ENCODE results near the gene CCDC38. TPM values are rescaled to one million over a fixed set of nuclear protein-coding genes. Genes with fewer than 3 reads are reported as not detected.

The CCDC38 gene
- 1 to 10 TPM in 1 of 2 experiments, under 1 TPM in 1; 0.23 to 1.0 TPM for total RNA-seq
- under 1 TPM in 1 of 2 donors, not detected in 1; 0.09 TPM for polyA plus RNA-seq

DNA sequence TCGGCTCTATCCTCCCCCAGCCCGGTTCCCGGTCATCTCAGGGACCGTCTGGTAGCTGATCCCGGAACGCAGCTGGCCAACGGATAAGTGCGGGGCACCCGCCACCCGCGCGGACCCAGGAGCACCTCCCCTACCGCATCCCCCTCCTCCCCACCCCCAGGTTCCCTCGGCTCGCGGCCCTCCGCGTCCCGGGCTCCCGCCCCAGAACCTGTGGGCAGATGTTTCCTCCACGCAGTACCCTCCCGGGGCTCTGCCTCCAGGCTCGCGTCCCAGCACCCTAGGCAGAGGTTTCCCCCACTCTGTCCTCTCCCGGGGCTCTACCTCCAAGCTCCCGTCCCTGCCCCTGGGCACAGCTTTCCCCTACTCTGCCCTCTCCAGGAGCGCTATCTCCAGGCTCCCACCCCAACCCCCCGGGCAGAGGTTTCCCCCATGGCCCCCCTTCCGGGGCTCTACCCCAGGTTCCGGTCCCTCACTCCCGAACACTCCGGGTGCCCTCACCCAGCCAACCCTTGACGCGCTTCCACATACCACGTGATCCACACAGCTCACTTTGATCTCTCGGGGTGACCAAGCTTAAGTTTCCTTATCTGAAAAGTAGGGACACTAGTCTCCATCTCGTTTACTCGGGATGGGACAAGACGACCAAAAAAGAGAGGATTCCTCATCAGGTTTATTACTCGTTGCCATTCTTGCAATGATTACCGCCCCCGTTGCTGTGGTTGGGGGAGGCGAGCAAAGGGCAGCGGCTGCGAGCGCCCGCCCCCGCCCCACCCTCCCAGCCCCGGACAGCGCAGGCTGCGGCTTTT lies at the start of gene CCDC38:
Gene CCDC38, minus strand, starts transcription at position 91 of the 806 bp plus-strand sequence. CDS start 6,105 bp downstream, outside the sequence.
- H3K27me3 Mint-ChIP-seq = no peaks in the 10 kb centered on the region
- ChIA-PET CTCF (ENCODE audit: partially characterized antibody) (interaction anchor here (0.8 to 4.4 kb wide), 10 partner anchors 10 to 93 kb away, joined by 3 to 34 read pairs (median 6); partner anchors contain the start of genes HAL and LTA4H), POLR2A (ENCODE audit: partially characterized antibody) (interaction anchor here (0.7 to 3.4 kb wide), 15 partner anchors 9 to 964 kb away, joined by 3 to 21 read pairs (median 5); partner anchors contain the start of genes CDK17, LTA4H, METAP2 and NEDD1)
- DNase-seq = peak; percentile 79 to 87 (median 84)
- H3K27ac Mint-ChIP-seq = peak within 1 kb of the TSS; percentile 86 to 97 (median 93)
- no peaks in the 10 kb centered on the region for H3K9me3 Mint-ChIP-seq
- H3K4me1 Mint-ChIP-seq = peaks cover 5 to 12% (median 7%) of the 10 kb centered on the region in 4 donors
- peaks cover 0 to 5% of the 10 kb centered on the region in 2 donors for H3K36me3 Mint-ChIP-seq
- Histone ChIP-seq H3K9me3 (ENCODE audit: control insufficient read depth in 1 of 2, low read length in 2 of 2) (no peaks in the 10 kb centered on the region), H3K36me3 (ENCODE audit: insufficient read depth, low read length) (no peaks in the 10 kb centered on the region), H3K27ac (ENCODE audit: low read depth, low read length) (peak within 1 kb of the TSS; percentile 70), H3K4me3 (ENCODE audit: low read length in 2 of 2) (peak within 1 kb of the TSS; percentile 69 to 92), H3K4me1 (ENCODE audit: insufficient read depth, low read length) (peaks cover 12% of the 10 kb centered on the region), H3K27me3 (ENCODE audit: insufficient read depth, low read length) (no peaks in the 10 kb centered on the region)
- H3K4me3 Mint-ChIP-seq = peak within 1 kb of the TSS; percentile 92 to 97 (median 95)
- intact Hi-C loops (cut with micrococcal nuclease) = loop anchor here (1.0 to 2.0 kb wide), 5 partner anchors 24 to 964 kb away; partner anchors contain the start of genes FGD6, LTA4H, NEDD1 and SNRPF

GRCh38 chr12:95990136-95990535 lies 47.7 kb upstream of the CCDC38 start:
- intact Hi-C loops (cut with micrococcal nuclease) = no loop called here
- DNase-seq = no peak

DNA sequence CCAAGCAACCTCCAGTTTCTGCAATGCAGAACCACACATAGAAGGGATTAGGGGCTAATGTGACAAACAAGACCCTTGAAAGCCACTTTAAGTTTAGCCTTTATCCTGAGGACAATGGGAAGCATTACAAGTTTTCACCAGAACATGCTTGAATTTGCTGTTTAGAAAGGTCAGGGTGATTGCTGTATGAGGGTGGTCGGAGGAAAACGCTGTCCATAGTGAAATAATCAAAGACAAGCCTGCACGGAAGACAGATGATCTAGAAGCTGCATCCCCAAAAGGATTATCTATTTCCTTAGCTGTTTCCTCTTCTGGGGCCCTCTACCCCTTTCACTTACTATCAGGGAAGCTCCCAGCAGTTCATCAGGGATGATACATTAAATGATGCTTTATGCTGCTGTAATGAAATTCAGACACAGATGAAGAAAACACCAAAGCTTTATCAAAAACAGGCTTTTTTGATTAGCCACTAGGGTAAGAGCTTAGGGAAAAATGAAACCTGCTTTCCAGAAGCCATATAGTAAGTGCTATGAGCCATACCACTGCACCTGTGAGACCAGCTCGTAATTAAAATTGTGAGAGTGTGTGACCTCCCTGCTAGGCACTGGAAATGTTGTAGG lies 47.2 kb upstream of the CCDC38 start:
- no peaks in the 10 kb centered on the region for H3K4me1 Mint-ChIP-seq

More at GRCh38 chr12:95990136-95990535, 47.7 kb upstream of the CCDC38 start:
- no peak overlapping the region for H3K27ac Mint-ChIP-seq
- no peaks in the 10 kb centered on the region for H3K27me3 Mint-ChIP-seq
- no peaks in the 10 kb centered on the region for H3K36me3 ChIP-seq (ENCODE audit: insufficient read depth, low read length)
- H3K36me3 Mint-ChIP-seq = peaks cover 0 to 7% of the 10 kb centered on the region in 2 donors
- no peaks in the 10 kb centered on the region for H3K27me3 ChIP-seq (ENCODE audit: insufficient read depth, low read length)
- ChIA-PET POLR2A (ENCODE audit: partially characterized antibody) (no interaction called here), CTCF (ENCODE audit: partially characterized antibody) (interaction anchor here (1.3 to 3.0 kb wide), 2 partner anchors 9 to 73 kb away, joined by 3 to 27 read pairs; no protein-coding TSS in a partner anchor)
- H3K27ac ChIP-seq (ENCODE audit: low read depth, low read length) = no peak overlapping the region
- no peaks in the 10 kb centered on the region for H3K4me1 Mint-ChIP-seq
- H3K4me1 ChIP-seq (ENCODE audit: insufficient read depth, low read length) = no peaks in the 10 kb centered on the region
- no peaks in the 10 kb centered on the region for H3K9me3 Mint-ChIP-seq
- no peaks in the 10 kb centered on the region for H3K9me3 ChIP-seq (ENCODE audit: control insufficient read depth in 1 of 2, low read length in 2 of 2)
- no peak overlapping the region for H3K4me3 Mint-ChIP-seq
- H3K4me3 ChIP-seq (ENCODE audit: low read length in 2 of 2) = no peak overlapping the region

GRCh38 chr12:95988506-95989275 lies 46.3 kb upstream of the CCDC38 start:
- CTCF ChIA-PET (ENCODE audit: partially characterized antibody) = interaction anchor here (1.4 to 3.0 kb wide), 2 partner anchors 11 to 70 kb away, joined by 4 to 27 read pairs; no protein-coding TSS in a partner anchor
- POLR2A ChIA-PET (ENCODE audit: partially characterized antibody) = no interaction called here
- no peaks in the 10 kb centered on the region for H3K36me3 ChIP-seq (ENCODE audit: insufficient read depth, low read length)
- no peaks in the 10 kb centered on the region for H3K9me3 Mint-ChIP-seq
- no peaks in the 10 kb centered on the region for H3K4me1 Mint-ChIP-seq
- no peak overlapping the region for H3K27ac Mint-ChIP-seq
- no peaks in the 10 kb centered on the region for H3K9me3 ChIP-seq (ENCODE audit: control insufficient read depth in 1 of 2, low read length in 2 of 2)
- no peaks in the 10 kb centered on the region for H3K27me3 ChIP-seq (ENCODE audit: insufficient read depth, low read length)
- H3K27me3 Mint-ChIP-seq = no peaks in the 10 kb centered on the region
- no peak overlapping the region for H3K4me3 Mint-ChIP-seq
- no peak for DNase-seq
- peaks cover 0 to 7% of the 10 kb centered on the region in 2 donors for H3K36me3 Mint-ChIP-seq
- H3K4me3 ChIP-seq (ENCODE audit: low read length in 2 of 2) = no peak overlapping the region
- intact Hi-C loops (cut with micrococcal nuclease) = no loop called here
- H3K4me1 ChIP-seq (ENCODE audit: insufficient read depth, low read length) = no peaks in the 10 kb centered on the region
- no peak overlapping the region for H3K27ac ChIP-seq (ENCODE audit: low read depth, low read length)

More for the DNA sequence above, 47.2 kb upstream of the CCDC38 start:
- H3K9me3 Mint-ChIP-seq = no peaks in the 10 kb centered on the region
- H3K36me3 ChIP-seq (ENCODE audit: insufficient read depth, low read length) = no peaks in the 10 kb centered on the region
- POLR2A ChIA-PET (ENCODE audit: partially characterized antibody) = no interaction called here
- H3K4me3 Mint-ChIP-seq = no peak overlapping the region
- no peak overlapping the region for H3K4me3 ChIP-seq (ENCODE audit: low read length in 2 of 2)
- intact Hi-C loops (cut with micrococcal nuclease) = no loop called here
- no peak overlapping the region for H3K27ac Mint-ChIP-seq
- H3K27me3 Mint-ChIP-seq = no peaks in the 10 kb centered on the region
- DNase-seq = no peak
- CTCF ChIA-PET (ENCODE audit: partially characterized antibody) = interaction anchor here (1.4 to 3.0 kb wide), 2 partner anchors 10 to 71 kb away, joined by 4 to 27 read pairs; no protein-coding TSS in a partner anchor
- H3K36me3 Mint-ChIP-seq = peaks cover 0 to 7% of the 10 kb centered on the region in 2 donors
- H3K9me3 ChIP-seq (ENCODE audit: control insufficient read depth in 1 of 2, low read length in 2 of 2) = no peaks in the 10 kb centered on the region
- no peak overlapping the region for H3K27ac ChIP-seq (ENCODE audit: low read depth, low read length)
- no peaks in the 10 kb centered on the region for H3K4me1 ChIP-seq (ENCODE audit: insufficient read depth, low read length)
- no peaks in the 10 kb centered on the region for H3K27me3 ChIP-seq (ENCODE audit: insufficient read depth, low read length)

- H3K4me1 ChIP-seq (ENCODE audit: insufficient read depth, low read length) = no peaks in the 10 kb centered on the region
- H3K27ac ChIP-seq (ENCODE audit: low read depth, low read length) = no peak overlapping the region
- H3K27me3 ChIP-seq (ENCODE audit: insufficient read depth, low read length) = no peaks in the 10 kb centered on the region
- Mint-ChIP-seq H3K27me3 (no peaks in the 10 kb centered on the region), H3K27ac (no peak overlapping the region), H3K4me3 (no peak overlapping the region), H3K9me3 (no peaks in the 10 kb centered on the region), H3K36me3 (peaks cover 0 to 7% of the 10 kb centered on the region in 2 donors), H3K4me1 (no peaks in the 10 kb centered on the region)
- H3K9me3 ChIP-seq (ENCODE audit: control insufficient read depth in 1 of 2, low read length in 2 of 2) = no peaks in the 10 kb centered on the region
- H3K4me3 ChIP-seq (ENCODE audit: low read length in 2 of 2) = no peak overlapping the region
- intact Hi-C loops (cut with micrococcal nuclease) = no loop called here
- CTCF ChIA-PET (ENCODE audit: partially characterized antibody) = interaction anchor here (1.0 kb wide), 1 partner anchor 11 kb away, joined by 3 read pairs; no protein-coding TSS in a partner anchor
- POLR2A ChIA-PET (ENCODE audit: partially characterized antibody) = no interaction called here
- no peaks in the 10 kb centered on the region for H3K36me3 ChIP-seq (ENCODE audit: insufficient read depth, low read length)
- DNase-seq = no peak
These were observed 44.5 kb upstream of the CCDC38 start for GRCh38 chr12:95986635-95987570.

GRCh38 chr12:95984682-95985081 lies 42.3 kb upstream of the CCDC38 start:
- CTCF ChIA-PET (ENCODE audit: partially characterized antibody) = no interaction called here
- Histone ChIP-seq H3K36me3 (ENCODE audit: insufficient read depth, low read length) (no peaks in the 10 kb centered on the region), H3K27ac (ENCODE audit: low read depth, low read length) (no peak overlapping the region), H3K27me3 (ENCODE audit: insufficient read depth, low read length) (no peaks in the 10 kb centered on the region), H3K4me3 (ENCODE audit: low read length in 2 of 2) (no peak overlapping the region), H3K4me1 (ENCODE audit: insufficient read depth, low read length) (no peaks in the 10 kb centered on the region), H3K9me3 (ENCODE audit: control insufficient read depth in 1 of 2, low read length in 2 of 2) (no peaks in the 10 kb centered on the region)
- no peaks in the 10 kb centered on the region for H3K27me3 Mint-ChIP-seq
- peaks cover 0 to 7% of the 10 kb centered on the region in 2 donors for H3K36me3 Mint-ChIP-seq
- no peak overlapping the region for H3K4me3 Mint-ChIP-seq
- no peak overlapping the region for H3K27ac Mint-ChIP-seq
- no peak for DNase-seq
- intact Hi-C loops (cut with micrococcal nuclease) = no loop called here
- H3K4me1 Mint-ChIP-seq = no peaks in the 10 kb centered on the region
- POLR2A ChIA-PET (ENCODE audit: partially characterized antibody) = no interaction called here
- H3K9me3 Mint-ChIP-seq = no peaks in the 10 kb centered on the region
